IMR-90 (cell line): ENCODE results near the gene KRT1. TPM values are rescaled to one million over a fixed set of nuclear protein-coding genes. Genes with fewer than 3 reads are reported as not detected.

ENCODE experiments used
- ATAC-seq: fragments of 200-7000 bp; cut with Tn5 transposase; 2 replicates; pipeline ENCODE4 v1.9.1; 2020; ENCODE audit warnings: low read depth, mild to moderate bottlenecking, moderate library complexity
- BruUV-seq: library from RNA; stranded (reverse); fragments of 400-500 nt; replicated peaks from 2 replicates; lab custom pipeline; 2021; lab: Mats Ljungman, UMichigan
- CTCF ChIA-PET: fragments of 300-600 bp; formaldehyde crosslinking; extraction: SDS; loops from one replicate; lab custom pipeline; 2021; ENCODE audit warnings: antibody characterized with exemption; lab: Yijun Ruan, JAX
- POLR2A ChIA-PET: fragments of 300-600 bp; sonication (Branson Sonifier 250); formaldehyde crosslinking; loops from one replicate; lab custom pipeline; 2022; ENCODE audit warnings: antibody characterized with exemption; ENCODE audit not compliant: unreplicated experiment; lab: Charles Lee
- DNase-seq: peaks from one replicate; pipeline ENCODE4 v3.0.0; 2013
- H2AFZ ChIP-seq: replicated peaks from 2 replicates; pipeline ENCODE3; 2013; ENCODE audit warnings: low read length, mild to moderate bottlenecking; ENCODE audit not compliant: poor library complexity
- H2AK5ac ChIP-seq: 2 replicates; pipeline ENCODE4 v1.6.1; 2013; ENCODE audit warnings: low read depth, low read length, inconsistent platforms
- H2AK9ac ChIP-seq: replicated peaks from 2 replicates; pipeline ENCODE3; 2013; ENCODE audit warnings: mild to moderate bottlenecking, low read depth, low read length, moderate library complexity; ENCODE audit not compliant: poor library complexity
- H2BK120ac ChIP-seq: 2 replicates; pipeline ENCODE4 v1.6.1; 2013; ENCODE audit warnings: low read depth, low read length, inconsistent platforms
- H2BK15ac ChIP-seq: 3 replicates; pipeline ENCODE4 v1.6.1; 2013; ENCODE audit warnings: low read depth, low read length, inconsistent platforms
- H2BK20ac ChIP-seq: 2 replicates; pipeline ENCODE4 v1.6.1; 2013; ENCODE audit warnings: low read depth, mild to moderate bottlenecking, inconsistent platforms, low read length, moderate library complexity
- H2BK5ac ChIP-seq: 2 replicates; pipeline ENCODE4 v1.6.1; 2013; ENCODE audit warnings: mild to moderate bottlenecking, low read depth, low read length, inconsistent platforms; ENCODE audit not compliant: poor library complexity, severe bottlenecking
- H3K14ac ChIP-seq: replicated peaks from 2 replicates; pipeline ENCODE4 v1.6.1; 2013; ENCODE audit warnings: low read depth, low read length, inconsistent platforms
- H3K18ac ChIP-seq: 2 replicates; pipeline ENCODE4 v1.6.1; 2013; ENCODE audit warnings: low read depth, low read length, control low read depth
- H3K23ac ChIP-seq: 2 replicates; pipeline ENCODE4 v1.6.1; 2013; ENCODE audit warnings: low read depth, low read length, inconsistent platforms
- H3K27ac ChIP-seq: 2 replicates; pipeline ENCODE4 v1.5.1; 2013; ENCODE audit warnings: mild to moderate bottlenecking, control low read depth, low read length; ENCODE audit not compliant: insufficient read depth
- H3K27me3 ChIP-seq: 2 replicates; pipeline ENCODE4 v1.6.1; 2013; ENCODE audit warnings: low read length; ENCODE audit not compliant: control insufficient read depth, insufficient read depth
- H3K36me3 ChIP-seq: 2 replicates; pipeline ENCODE4 v1.6.1; 2013; ENCODE audit warnings: low read length, mixed read lengths; ENCODE audit not compliant: control insufficient read depth, insufficient read depth
- H3K4ac ChIP-seq: 2 replicates; pipeline ENCODE4 v1.6.1; 2013; ENCODE audit warnings: low read depth, low read length, inconsistent platforms
- H3K4me1 ChIP-seq: 2 replicates; pipeline ENCODE4 v1.6.1; 2013; ENCODE audit warnings: low read length, mixed read lengths; ENCODE audit not compliant: control insufficient read depth, insufficient read depth
- H3K4me2 ChIP-seq: 2 replicates; pipeline ENCODE4 v1.6.1; 2013; ENCODE audit warnings: low read depth, mild to moderate bottlenecking, control low read depth, low read length, moderate library complexity
- H3K4me3 ChIP-seq: 2 replicates; pipeline ENCODE4 v1.5.1; 2013; ENCODE audit warnings: low read depth, mild to moderate bottlenecking, control low read depth, low read length, moderate library complexity; ENCODE audit not compliant: insufficient read depth
- H3K56ac ChIP-seq: 2 replicates; pipeline ENCODE4 v1.6.1; 2013; ENCODE audit warnings: low read length, inconsistent platforms; ENCODE audit not compliant: insufficient read depth; ENCODE audit errors: extremely low read depth
- H3K79me1 ChIP-seq, 2 experiments: 2 replicates each; pipeline ENCODE4 v1.6.1; 2013; ENCODE audit warnings: low read length in 2 of 2, inconsistent platforms in 1 of 2, low read depth in 1 of 2
- H3K9ac ChIP-seq: 2 replicates; pipeline ENCODE4 v1.6.1; 2013; ENCODE audit warnings: low read depth, low read length, control low read depth
- H3K9me1 ChIP-seq: 2 replicates; pipeline ENCODE4 v1.6.1; 2013; ENCODE audit warnings: low read length, inconsistent platforms; ENCODE audit not compliant: insufficient read depth
- H3K9me3 ChIP-seq: 2 replicates; pipeline ENCODE4 v1.6.1; 2013; ENCODE audit warnings: low read length; ENCODE audit not compliant: control insufficient read depth, insufficient read depth
- H4K20me1 ChIP-seq: 2 replicates; pipeline ENCODE4 v1.6.1; 2013; ENCODE audit warnings: low read length, inconsistent platforms; ENCODE audit not compliant: insufficient read depth
- H4K5ac ChIP-seq: 2 replicates; pipeline ENCODE4 v1.6.1; 2013; ENCODE audit warnings: mild to moderate bottlenecking, low read depth, low read length, control low read depth
- H4K8ac ChIP-seq, 2 experiments: 2 replicates each; pipeline ENCODE4 v1.6.1; 2013; ENCODE audit warnings: low read depth in 2 of 2, low read length in 2 of 2, control low read depth in 1 of 2, inconsistent platforms in 1 of 2
- H4K91ac ChIP-seq: 2 replicates; pipeline ENCODE4 v1.6.1; 2013; ENCODE audit warnings: low read depth, low read length, inconsistent platforms; ENCODE audit not compliant: insufficient read depth
- CHD1 ChIP-seq: IDR thresholded peaks from 2 replicates; pipeline ENCODE4 v1.6.1; 2012; ENCODE audit warnings: low read depth, low read length, improper control_type of control experiment
- NFE2L2 ChIP-seq: fragments of 150-350 bp; IDR thresholded peaks from 2 replicates; pipeline ENCODE4 v1.6.1; 2016; ENCODE audit warnings: low read depth, mild to moderate bottlenecking, low read length
- WGBS, 2 experiments: methylation state at CpG; one replicate each; pipeline versions ENCODE4 v1.1.5 to v1.1.7; 2013; ENCODE audit warnings: missing lambda C conversion rate in 2 of 2; ENCODE audit not compliant: insufficient read length in 1 of 2; ENCODE audit errors: extremely low coverage in 2 of 2; 5-methylcytosine and 5-hydroxymethylcytosine counted together
- dilution Hi-C: fragments of 300-500 bp; cut with HindIII; formaldehyde crosslinking; loops from one replicate; pipeline ENCODE4 v1.14.3; 2018; ENCODE audit warnings: low sequenced_read_pairs; ENCODE audit not compliant: unreplicated experiment
- in situ Hi-C: fragments of 300-500 bp; cut with MboI; formaldehyde crosslinking; loops from 3 replicates; pipeline ENCODE4 v1.14.3; 2019; ENCODE audit warnings: low sequenced_read_pairs, inconsistent platforms, mixed read lengths
- intact Hi-C: fragments of 100-400 bp; cut with micrococcal nuclease; formaldehyde crosslinking; loops from 2 replicates; pipeline ENCODE4 v1.10.0; 2022
- polyA plus RNA-seq, 3 experiments: library from polyadenylated mRNA; depleted of rRNA; stranded (reverse); fragments of >200 nt; gene quantifications; 2 replicates each; pipeline ENCODE4 v1.2.3, GENCODE V29; 2012; ENCODE audit warnings: low replicate concordance in 1 of 3
- total RNA-seq: library from RNA; depleted of rRNA; stranded (reverse); fragments of >200 nt; gene quantifications from 2 replicates; pipeline ENCODE4 v1.2.3, GENCODE V29; 2012

The KRT1 gene
- total and polyA plus RNA-seq, 2 of the 4 experiments (the other 2 are of a cell fraction), result not detected

- Histone ChIP-seq H3K79me1 (no peaks in the 10 kb centered on the region), H3K9ac (no peak overlapping the region), H3K9me3 (no peaks in the 10 kb centered on the region), H3K18ac (no peak overlapping the region), H2BK20ac (no peak overlapping the region), H3K56ac (no peak overlapping the region), H2AK5ac (no peak overlapping the region), H3K23ac (no peak overlapping the region), H2AFZ (no peak overlapping the region), H3K4me2 (no peak overlapping the region), H2AK9ac (no peak overlapping the region), H3K36me3 (no peaks in the 10 kb centered on the region), H3K14ac (no peak overlapping the region), H2BK5ac (no peak overlapping the region), H3K27ac (no peak overlapping the region), H3K4me1 (no peaks in the 10 kb centered on the region), H2BK15ac (no peak overlapping the region), H4K20me1 (no peaks in the 10 kb centered on the region), H3K27me3 (peaks cover 24% of the 10 kb centered on the region), H4K5ac (no peak overlapping the region), H4K91ac (no peak overlapping the region), H3K4ac (no peak overlapping the region), H3K4me3 (no peak overlapping the region), H3K9me1 (no peaks in the 10 kb centered on the region; the same call in 1 of the 2 replicates), H2BK120ac (no peak overlapping the region), H4K8ac (no peak overlapping the region)
- DNase-seq (no peak), ATAC-seq (no peak)
- no CpG with 5 or more reads among the region's 7 CpGs for WGBS, 2 experiments
- TF ChIP-seq NFE2L2, result no peak
- TF ChIP-seq CHD1, result no peak
- dilution Hi-C loops, result no loop called here
- ChIA-PET CTCF (no interaction called here), POLR2A (no interaction called here)
- BruUV-seq, result no TSS peak
- in situ Hi-C loops, result no loop called here
- intact Hi-C loops, result no loop called here
Measured at GRCh38 chr12:52704464-52704863, 24.3 kb upstream of the KRT1 start.
